GM18868 (cell line): Measurements from ENCODE around the gene NPRL2.

ENCODE experiments used
- ATAC-seq: cut with Tn5 transposase; IDR thresholded peaks from one replicate; pipeline ENCODE4 v1.9.1; 2021; ENCODE audit warnings: mild to moderate bottlenecking, moderate library complexity; ENCODE audit not compliant: unreplicated experiment

Gene NPRL2

DNA sequence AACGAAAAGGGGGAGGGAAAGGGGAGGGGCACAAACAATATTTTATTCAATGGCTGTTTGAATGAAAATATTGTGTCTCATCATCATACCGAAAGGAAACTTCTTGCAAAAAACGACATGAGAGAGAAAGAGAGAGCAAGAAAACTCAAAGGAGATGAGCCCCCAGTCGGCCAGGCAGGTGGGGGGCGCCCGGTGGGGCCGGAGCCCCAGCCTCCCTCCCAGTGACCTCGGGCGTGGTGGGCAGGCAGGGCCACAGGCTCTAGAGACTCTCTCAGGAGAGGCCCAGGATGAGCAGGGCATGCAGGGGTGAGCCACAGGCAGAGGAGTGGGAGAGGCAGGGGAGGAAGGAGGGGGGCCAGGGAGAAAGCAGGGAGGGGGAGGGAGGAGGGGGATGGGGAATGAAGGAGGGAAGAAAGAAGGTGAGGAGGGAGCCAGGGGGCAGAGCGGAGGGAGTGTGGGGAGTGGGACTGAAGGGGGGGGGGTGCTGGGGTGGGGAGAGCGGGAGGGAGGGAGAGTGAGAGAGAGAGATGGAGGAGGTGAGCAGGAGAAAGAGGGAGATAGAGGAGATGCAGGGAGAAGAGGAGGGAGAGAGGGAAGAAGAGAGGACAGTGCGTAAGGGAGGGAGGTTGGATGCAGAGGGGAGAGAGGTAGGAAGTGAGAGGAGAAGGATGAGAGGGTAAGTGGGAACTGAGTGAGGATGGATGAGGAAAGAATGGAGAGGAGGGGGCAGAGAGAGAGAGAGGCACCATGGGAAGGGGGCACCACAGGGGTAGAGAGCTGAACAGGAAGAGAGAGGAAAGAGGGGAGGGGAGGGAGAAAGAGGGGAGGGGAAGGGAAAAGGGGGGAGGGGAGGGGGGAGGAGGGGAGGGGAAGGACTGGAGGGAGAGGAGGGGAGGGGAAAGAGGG, 22.8 kb upstream of the NPRL2 start:
- ATAC-seq, result no peak

GRCh38 chr3:50372349-50372748, 21.8 kb upstream of the NPRL2 start:
- no peak for ATAC-seq

GRCh38 chr3:50371133-50371685, 20.6 kb upstream of the NPRL2 start:
- no peak for ATAC-seq

- no peak for ATAC-seq
Observed at GRCh38 chr3:50370594-50370993, 20.0 kb upstream of the NPRL2 start.

GRCh38 chr3:50369012-50369670, 18.6 kb upstream of the NPRL2 start:
- no peak for ATAC-seq

DNA sequence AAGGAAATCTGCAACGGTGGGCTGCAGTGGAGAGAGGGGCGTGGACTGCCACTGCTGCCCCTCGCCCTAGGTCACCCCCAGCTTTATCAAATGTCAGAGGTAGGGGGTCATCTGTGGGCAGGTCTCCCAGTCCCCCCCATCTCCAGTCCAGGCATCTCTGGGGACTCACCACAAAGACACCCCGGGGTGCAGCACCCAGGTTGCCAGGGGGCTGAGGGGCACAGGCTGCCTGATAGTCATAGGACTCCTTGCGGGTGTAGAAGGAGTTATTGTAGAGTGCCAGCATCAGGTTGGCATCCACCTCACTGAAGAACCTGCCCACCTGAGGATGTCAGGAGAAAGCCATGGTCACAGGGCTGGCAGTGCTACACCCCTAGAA, 15.3 kb upstream of the NPRL2 start:
- no peak for ATAC-seq

- ATAC-seq, result peak; percentile 88
Observed at GRCh38 chr3:50365080-50365841, 14.7 kb upstream of the NPRL2 start.

- peak; percentile 10 for ATAC-seq
Observed at GRCh38 chr3:50364573-50365079, 14.1 kb upstream of the NPRL2 start.

- no peak for ATAC-seq
Observed at GRCh38 chr3:50359760-50360110, 9.2 kb upstream of the NPRL2 start.

DNA sequence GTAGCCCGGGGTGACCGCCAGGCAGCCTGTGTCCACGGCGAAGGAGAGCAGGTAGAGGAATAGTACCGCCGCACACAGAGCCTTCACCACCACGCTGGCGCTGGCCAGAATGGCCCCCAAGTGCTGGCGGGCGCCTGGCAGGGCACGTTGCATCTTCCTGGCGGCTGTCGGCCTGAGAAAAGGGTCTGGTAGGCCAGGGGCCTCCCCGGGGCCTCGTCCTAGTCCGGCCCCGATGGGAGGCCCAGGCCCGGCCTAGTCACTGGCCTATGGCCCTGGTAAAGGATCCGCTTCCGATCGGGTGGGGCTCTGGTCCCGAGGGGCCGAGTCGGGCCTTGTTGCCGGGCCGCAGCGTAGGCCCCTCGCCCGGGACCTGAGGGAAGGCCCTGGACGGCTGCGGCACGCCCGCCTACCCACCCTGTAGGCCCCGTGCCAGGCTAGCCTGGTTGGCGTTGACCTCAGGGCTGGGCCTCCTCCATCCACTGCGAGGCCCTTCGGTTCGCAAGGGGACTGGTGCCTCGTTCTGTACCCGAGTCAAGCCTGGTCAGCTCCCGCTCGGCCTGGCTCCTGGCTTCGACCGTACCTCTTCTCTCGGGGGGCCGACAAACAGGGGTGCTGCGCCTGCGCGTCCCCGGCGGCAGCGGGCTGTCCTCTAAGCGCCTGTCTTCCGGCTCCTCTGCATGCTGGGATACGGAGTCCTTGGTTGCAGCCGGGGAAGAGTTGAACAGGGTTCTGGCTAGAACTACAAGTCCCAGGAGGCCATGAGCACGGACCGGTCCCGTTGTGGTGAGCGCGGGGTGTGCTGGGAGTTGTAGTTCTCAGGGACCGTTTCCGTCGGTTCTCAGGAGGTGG, 8.6 kb upstream of the NPRL2 start, which contains the start of gene TMEM115:
TSS of gene TMEM115 (minus strand) at position 611 of the 849 bp plus-strand sequence. CDS start at position 153, 458 bp downstream.
- ATAC-seq, result peak; percentile 100

DNA sequence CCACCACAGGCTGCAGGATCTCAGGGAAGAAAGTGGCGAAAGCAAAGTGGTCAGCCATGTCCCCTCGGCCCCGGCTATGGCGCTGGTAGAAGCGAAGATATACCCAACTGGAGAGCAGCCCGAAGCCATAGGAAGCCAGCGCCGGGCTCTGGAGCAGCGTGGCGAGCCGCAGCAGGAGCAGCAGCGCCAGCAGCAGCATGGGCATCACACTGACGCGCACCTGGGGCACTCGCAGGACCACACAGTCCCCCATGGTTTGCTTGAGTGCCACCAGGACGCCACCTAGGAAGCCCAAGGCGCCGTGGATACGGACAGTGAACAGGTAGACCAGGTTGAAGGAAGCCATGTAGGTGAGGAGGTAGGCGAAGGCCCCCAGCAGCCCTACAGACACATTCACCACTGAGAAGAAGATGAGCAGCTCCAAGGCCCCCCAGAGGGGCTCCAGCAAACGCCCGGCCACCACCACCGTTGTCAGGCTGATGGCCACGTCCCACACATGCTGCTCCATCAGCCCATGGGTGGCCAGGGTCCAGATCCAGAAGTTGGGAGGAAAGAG, 7.9 kb upstream of the NPRL2 start:
- no peak for ATAC-seq

DNA sequence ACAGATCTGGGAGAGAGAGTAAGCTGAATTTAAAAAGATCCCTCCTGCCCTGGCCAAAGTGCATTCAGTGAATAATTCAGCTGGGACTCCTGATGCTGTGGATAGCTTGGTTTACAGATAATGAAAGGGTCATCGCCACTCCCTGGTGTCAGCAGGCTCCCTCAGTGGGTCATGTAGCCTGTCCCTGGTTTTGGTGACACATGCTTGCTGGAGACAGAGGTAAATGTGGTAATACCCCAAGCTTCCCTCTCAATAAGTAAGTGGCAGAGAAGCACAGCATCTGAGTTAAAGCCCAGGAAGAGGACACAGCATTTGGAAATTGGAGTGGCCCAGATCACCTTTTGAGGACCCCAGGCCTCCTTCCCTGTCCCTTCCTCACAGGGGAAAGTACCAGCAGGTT, 6.9 kb upstream of the NPRL2 start:
- no peak for ATAC-seq

DNA sequence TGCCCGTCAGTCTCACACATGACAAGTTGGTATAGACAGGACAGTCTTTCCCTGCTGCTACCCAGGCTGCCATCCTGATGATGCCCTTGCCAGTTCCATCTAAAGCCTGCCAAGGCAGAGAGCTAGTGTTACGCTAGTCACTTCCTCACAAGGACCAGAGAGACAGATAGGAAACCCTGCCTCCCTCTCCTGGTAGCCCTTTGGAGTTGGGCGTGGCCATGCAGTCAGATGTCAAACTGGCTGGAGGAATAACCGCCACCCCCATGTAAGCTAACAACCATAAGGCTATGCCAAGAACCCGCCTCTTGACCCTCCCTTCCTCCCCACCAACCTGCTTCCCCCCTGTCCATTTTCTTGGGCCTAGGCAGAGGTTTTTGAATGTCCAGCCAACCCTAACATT, 6.0 kb upstream of the NPRL2 start:
- ATAC-seq, result no peak

DNA sequence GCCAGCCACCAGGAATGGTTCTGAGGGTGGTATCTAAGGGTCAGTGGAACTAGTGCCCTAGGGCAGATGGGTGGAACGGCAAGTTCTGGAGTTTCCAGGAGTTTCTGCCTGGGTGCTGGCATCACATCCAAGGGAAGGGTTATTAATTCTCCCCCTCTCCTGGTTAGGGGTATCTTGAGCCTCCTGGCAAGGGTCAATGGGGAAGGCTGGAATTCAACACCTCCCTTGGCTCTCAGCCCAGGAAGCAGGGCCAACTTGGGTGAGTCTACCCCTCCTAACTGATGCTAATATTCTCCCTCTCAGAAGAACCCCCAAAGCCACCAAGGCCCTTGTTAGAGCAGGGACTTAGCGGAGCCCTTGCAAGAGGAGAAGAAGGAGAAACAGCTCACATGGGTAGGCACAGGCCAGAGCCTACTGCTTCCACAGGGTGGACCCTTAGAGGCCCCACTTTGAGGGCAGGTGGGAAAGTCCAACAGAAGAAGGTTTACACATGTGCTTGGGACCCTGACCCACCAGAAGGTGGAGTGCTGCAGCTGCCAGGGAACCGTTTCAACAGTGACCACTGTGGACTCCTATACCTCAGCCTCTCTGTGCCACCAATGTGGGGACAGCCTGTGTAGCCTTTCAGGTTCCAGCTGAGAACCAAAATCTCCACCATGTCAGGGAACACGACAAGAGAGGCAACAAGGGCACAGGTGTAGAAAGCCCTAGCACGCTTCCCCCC, 5.4 kb upstream of the NPRL2 start:
- ATAC-seq, result no peak

DNA sequence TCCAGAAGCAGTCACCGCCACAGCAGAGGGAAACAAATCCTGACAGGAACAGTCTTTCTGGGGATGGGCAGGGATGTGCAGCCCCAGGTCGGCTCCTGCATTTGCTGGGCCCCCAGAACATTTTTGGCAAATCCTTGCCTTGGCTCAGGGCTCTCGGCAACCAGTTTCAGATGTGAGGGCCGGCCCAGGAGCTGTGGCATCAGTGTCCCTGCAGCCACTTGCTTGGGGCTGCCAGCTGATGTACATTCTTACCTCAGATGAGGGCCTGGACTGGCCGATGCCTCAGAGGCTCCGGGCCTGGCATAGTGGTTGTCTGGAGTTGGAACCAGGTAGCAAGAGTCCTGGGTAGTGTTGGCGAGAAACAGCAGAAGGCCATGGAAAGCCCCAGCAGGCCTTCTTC, 4.3 kb upstream of the NPRL2 start:
- no peak for ATAC-seq

DNA sequence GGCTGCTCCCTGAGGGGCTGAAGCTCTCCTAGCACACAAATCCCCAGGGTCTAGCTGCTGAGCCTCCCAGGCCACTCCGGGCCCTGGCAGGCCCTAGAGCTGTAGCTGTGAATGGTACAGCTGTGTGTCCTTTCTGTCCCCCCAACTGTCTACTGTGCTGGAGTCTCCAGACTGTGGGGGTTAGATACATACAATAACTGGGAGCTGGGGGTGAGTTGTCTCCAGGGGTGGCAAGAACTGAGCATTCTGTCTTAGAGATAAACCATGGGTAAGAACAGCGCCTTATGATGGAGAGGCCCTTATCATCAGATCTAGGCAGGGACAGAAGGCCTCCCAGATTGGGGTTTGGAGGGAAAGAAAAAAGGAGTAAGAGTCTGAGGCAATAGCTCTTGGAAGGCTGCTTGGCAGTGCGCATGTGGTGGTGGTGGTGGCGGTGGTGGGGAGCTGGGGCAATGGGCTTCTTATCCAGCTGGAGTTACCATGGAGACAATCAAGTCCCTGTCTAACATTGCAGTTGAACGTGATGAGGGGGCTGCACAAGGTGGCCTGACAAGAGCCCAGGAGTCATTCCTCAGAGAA, 3.7 kb upstream of the NPRL2 start:
- ATAC-seq, result no peak

DNA sequence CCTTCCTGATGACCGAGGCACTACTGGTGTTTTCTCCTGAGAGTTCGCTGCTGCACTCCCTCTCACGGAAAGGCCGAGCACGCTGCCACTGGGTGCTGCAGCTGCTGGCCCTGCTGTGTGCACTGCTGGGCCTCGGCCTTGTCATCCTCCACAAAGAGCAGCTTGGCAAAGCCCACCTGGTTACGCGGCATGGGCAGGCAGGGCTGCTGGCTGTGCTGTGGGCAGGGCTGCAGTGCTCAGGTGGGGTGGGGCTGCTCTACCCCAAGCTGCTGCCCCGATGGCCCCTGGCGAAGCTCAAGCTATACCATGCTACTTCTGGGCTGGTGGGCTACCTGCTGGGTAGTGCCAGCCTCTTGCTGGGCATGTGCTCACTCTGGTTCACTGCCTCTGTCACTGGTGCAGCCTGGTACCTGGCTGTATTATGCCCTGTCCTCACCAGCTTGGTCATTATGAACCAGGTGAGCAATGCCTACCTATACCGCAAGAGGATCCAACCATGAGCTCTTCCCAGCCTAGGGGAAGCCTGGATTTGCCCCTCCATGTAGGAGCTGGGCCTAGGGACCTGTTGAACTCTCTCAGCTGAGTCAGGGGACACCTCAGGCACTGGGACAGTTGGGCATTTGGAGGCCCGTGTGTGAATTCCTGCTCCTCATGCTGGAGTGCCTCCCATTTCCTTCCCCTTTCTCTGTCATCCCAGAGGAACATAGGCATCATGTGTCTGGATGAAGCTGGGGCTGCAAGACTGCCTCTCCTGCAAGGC, 2.9 kb upstream of the NPRL2 start:
- no peak for ATAC-seq

- ATAC-seq, result no peak
Observed at GRCh38 chr3:50352781-50353180, 2.2 kb upstream of the NPRL2 start.
